Panc1 (cell line): ENCODE results near the gene SETD2. TPM values are rescaled to one million over a fixed set of nuclear protein-coding genes. Genes with fewer than 3 reads are reported as not detected.

Experiments
- ATAC-seq: fragments of 200-7000 bp; cut with Tn5 transposase; 2 replicates; pipeline ENCODE4 v1.9.1; 2020; ENCODE audit warnings: mild to moderate bottlenecking, moderate library complexity
- BruUV-seq: library from RNA; stranded (reverse); fragments of 400-500 nt; replicated peaks from 2 replicates; lab custom pipeline; 2021; lab: Mats Ljungman, UMichigan
- CTCF ChIA-PET: fragments of 300-600 bp; sonication (Branson Sonifier 250); formaldehyde crosslinking; loops from one replicate; lab custom pipeline; 2022; ENCODE audit warnings: antibody characterized with exemption; lab: Charles Lee
- POLR2A ChIA-PET: fragments of 300-600 bp; sonication (Branson Sonifier 250); formaldehyde crosslinking; loops from one replicate; lab custom pipeline; 2022; ENCODE audit warnings: antibody characterized with exemption; lab: Charles Lee
- DNase-seq: peaks from one replicate; pipeline ENCODE4 v3.0.0-alpha.2; 2010; ENCODE audit warnings: low read depth, low spot score
- H3K27ac ChIP-seq: 2 replicates; pipeline ENCODE4 v1.5.1; 2011; ENCODE audit warnings: mild to moderate bottlenecking, low read length, inconsistent platforms
- H3K27me3 ChIP-seq: fragments of 200-500 bp; sonication (Bioruptor generic); 2 replicates; pipeline ENCODE4 v1.6.0; 2014; ENCODE audit warnings: low read length, inconsistent platforms; ENCODE audit not compliant: control insufficient read depth, insufficient read depth
- H3K36me3 ChIP-seq: fragments of 200-500 bp; sonication (Bioruptor generic); 2 replicates; pipeline ENCODE4 v1.5.1; 2014; ENCODE audit warnings: inconsistent platforms, mild to moderate bottlenecking, low read length, moderate library complexity; ENCODE audit not compliant: control insufficient read depth, insufficient read depth
- H3K4me1 ChIP-seq: 2 replicates; pipeline ENCODE4 v1.5.1; 2011; ENCODE audit warnings: inconsistent platforms, mild to moderate bottlenecking, low read length, moderate library complexity; ENCODE audit not compliant: control insufficient read depth, insufficient read depth
- H3K4me3 ChIP-seq, 2 experiments: 2 replicates each; pipeline ENCODE4 v1.5.1; 2011 to 2012; ENCODE audit warnings: low read depth in 2 of 2, low read length in 2 of 2, mild to moderate bottlenecking in 2 of 2, inconsistent platforms in 1 of 2, moderate library complexity in 1 of 2
- H3K9me3 ChIP-seq: fragments of 200-500 bp; sonication (Bioruptor generic); 2 replicates; pipeline ENCODE4 v1.5.1; 2014; ENCODE audit warnings: low read depth, mild to moderate bottlenecking, inconsistent platforms, low read length, moderate library complexity; ENCODE audit not compliant: control insufficient read depth, insufficient read depth
- POLR2AphosphoS5 ChIP-seq: IDR thresholded peaks from 2 replicates; pipeline ENCODE4 v1.6.1; 2012; ENCODE audit warnings: mild to moderate bottlenecking, low read depth, low read length, moderate library complexity
- SIN3A ChIP-seq: IDR thresholded peaks from 2 replicates; pipeline ENCODE4 v1.6.1; 2012; ENCODE audit warnings: low read depth, mild to moderate bottlenecking, low read length, moderate library complexity, borderline replicate concordance; ENCODE audit not compliant: insufficient read depth
- TCF7L2 ChIP-seq: IDR thresholded peaks from 2 replicates; pipeline ENCODE4 v1.6.1; 2011; ENCODE audit warnings: mild to moderate bottlenecking, low read depth, low read length, inconsistent platforms
- in situ Hi-C: cut with HindIII; loops from 2 replicates; pipeline ENCODE4 v1.10.0; 2016; ENCODE audit warnings: low sequenced_read_pairs, low pct_unique_long_range_greater_than_20kb
- intact Hi-C: fragments of 100-400 bp; cut with micrococcal nuclease; formaldehyde crosslinking; loops from one replicate; pipeline ENCODE4 v1.10.0; 2022; ENCODE audit not compliant: unreplicated experiment
- total RNA-seq: library from RNA; stranded (reverse); gene quantifications from one replicate; pipeline ENCODE4 v1.2.1, GENCODE V29; 2021; ENCODE audit not compliant: unreplicated experiment
- TF ChIP-seq, protein P1 (sequence below): fragments of 450-650 bp; IDR thresholded peaks from 2 replicates; pipeline ENCODE4 v1.5.1; 2017; ENCODE audit warnings: mild to moderate bottlenecking
- TF ChIP-seq, protein P2 (sequence below), 2 experiments: IDR thresholded peaks; 2 replicates each; pipeline ENCODE4 v1.6.1; 2011 to 2012; ENCODE audit warnings: low read depth in 2 of 2, control low read depth in 1 of 2, low read length in 1 of 2, mild to moderate bottlenecking in 1 of 2, moderate library complexity in 1 of 2; ENCODE audit not compliant: insufficient read depth in 1 of 2

SETD2 gene
- total RNA-seq, 1 experiment from 2014 or later = 32.6 TPM

DNA sequence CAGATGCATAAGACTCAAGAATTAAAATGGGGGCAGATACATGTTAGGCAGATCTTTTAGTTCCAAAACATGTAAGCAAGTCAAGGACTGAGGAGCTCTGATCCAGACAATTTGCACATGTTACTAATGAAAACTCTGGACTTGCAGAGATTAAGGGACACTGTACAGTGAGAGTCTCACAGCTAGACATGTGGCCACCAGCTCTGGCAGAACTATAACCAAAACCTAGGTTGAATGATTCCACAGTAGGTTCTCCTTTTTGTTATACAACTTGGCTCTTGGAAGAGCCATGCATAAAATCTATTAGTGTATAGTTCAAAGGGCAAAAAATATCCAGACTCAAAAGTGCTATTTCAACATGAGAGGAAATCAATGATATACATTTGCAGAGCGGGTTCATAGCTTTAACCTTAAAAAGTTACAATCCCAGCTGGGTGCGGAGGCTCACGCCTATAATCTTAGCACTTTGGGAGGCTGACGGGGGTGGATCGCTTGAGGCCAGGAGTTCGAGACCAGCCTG lies 61.8 kb downstream of the SETD2 start:
- ATAC-seq (no peak), DNase-seq (no peak)
- H3K4me3 ChIP-seq = no peak overlapping the region
- no peaks in the 10 kb centered on the region for H3K4me1 ChIP-seq
- POLR2A ChIA-PET = no interaction called here
- H3K9me3 ChIP-seq = no peaks in the 10 kb centered on the region
- intact Hi-C loops = no loop called here
- no peak overlapping the region for H3K27ac ChIP-seq
- in situ Hi-C loops = no loop called here
- peaks cover 6% of the 10 kb centered on the region; the same call in 1 of the 2 replicates for H3K36me3 ChIP-seq
- TF ChIP-seq, protein P1, sequence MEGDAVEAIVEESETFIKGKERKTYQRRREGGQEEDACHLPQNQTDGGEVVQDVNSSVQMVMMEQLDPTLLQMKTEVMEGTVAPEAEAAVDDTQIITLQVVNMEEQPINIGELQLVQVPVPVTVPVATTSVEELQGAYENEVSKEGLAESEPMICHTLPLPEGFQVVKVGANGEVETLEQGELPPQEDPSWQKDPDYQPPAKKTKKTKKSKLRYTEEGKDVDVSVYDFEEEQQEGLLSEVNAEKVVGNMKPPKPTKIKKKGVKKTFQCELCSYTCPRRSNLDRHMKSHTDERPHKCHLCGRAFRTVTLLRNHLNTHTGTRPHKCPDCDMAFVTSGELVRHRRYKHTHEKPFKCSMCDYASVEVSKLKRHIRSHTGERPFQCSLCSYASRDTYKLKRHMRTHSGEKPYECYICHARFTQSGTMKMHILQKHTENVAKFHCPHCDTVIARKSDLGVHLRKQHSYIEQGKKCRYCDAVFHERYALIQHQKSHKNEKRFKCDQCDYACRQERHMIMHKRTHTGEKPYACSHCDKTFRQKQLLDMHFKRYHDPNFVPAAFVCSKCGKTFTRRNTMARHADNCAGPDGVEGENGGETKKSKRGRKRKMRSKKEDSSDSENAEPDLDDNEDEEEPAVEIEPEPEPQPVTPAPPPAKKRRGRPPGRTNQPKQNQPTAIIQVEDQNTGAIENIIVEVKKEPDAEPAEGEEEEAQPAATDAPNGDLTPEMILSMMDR = no peak
- TF ChIP-seq SIN3A = no peak
- no peak for TF ChIP-seq TCF7L2
- no peak for TF ChIP-seq POLR2AphosphoS5
- TF ChIP-seq, protein P2, sequence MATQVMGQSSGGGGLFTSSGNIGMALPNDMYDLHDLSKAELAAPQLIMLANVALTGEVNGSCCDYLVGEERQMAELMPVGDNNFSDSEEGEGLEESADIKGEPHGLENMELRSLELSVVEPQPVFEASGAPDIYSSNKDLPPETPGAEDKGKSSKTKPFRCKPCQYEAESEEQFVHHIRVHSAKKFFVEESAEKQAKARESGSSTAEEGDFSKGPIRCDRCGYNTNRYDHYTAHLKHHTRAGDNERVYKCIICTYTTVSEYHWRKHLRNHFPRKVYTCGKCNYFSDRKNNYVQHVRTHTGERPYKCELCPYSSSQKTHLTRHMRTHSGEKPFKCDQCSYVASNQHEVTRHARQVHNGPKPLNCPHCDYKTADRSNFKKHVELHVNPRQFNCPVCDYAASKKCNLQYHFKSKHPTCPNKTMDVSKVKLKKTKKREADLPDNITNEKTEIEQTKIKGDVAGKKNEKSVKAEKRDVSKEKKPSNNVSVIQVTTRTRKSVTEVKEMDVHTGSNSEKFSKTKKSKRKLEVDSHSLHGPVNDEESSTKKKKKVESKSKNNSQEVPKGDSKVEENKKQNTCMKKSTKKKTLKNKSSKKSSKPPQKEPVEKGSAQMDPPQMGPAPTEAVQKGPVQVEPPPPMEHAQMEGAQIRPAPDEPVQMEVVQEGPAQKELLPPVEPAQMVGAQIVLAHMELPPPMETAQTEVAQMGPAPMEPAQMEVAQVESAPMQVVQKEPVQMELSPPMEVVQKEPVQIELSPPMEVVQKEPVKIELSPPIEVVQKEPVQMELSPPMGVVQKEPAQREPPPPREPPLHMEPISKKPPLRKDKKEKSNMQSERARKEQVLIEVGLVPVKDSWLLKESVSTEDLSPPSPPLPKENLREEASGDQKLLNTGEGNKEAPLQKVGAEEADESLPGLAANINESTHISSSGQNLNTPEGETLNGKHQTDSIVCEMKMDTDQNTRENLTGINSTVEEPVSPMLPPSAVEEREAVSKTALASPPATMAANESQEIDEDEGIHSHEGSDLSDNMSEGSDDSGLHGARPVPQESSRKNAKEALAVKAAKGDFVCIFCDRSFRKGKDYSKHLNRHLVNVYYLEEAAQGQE (IDR thresholded peaks at IDR 0.05; ENCODE audit: insufficient read depth in 1 of 2, low read depth in 2 of 2, low read length in 1 of 2) = no peak
- no peaks in the 10 kb centered on the region for H3K27me3 ChIP-seq
- CTCF ChIA-PET = no interaction called here
- BruUV-seq = no TSS peak

DNA sequence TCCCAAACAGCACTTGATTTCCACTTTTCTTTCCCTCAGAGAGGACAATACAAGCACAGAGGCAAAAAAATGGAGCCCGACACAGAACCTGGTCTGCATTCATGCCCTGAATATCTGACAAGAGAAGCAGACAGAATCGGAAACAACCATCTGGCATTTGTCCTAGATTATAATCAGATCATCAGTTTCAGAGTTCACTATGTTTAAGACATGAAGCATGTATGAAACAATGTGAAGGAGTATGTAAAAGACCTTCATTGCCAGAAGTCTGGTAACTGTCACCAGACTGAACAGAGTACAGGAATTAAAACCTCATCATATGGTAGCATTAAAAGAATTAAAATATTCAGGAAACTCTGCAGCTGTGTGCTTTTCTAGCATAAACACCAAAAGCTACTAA lies 65.0 kb downstream of the SETD2 start:
- Histone ChIP-seq H3K4me3 (no peak overlapping the region), H3K4me1 (no peaks in the 10 kb centered on the region), H3K36me3 (peaks cover 11% of the 10 kb centered on the region; the same call in 1 of the 2 replicates), H3K27ac (no peak overlapping the region), H3K9me3 (no peaks in the 10 kb centered on the region), H3K27me3 (no peaks in the 10 kb centered on the region)
- TF ChIP-seq, protein P1 = no peak
- TF ChIP-seq SIN3A (no peak), POLR2AphosphoS5 (no peak), TCF7L2 (no peak)
- TF ChIP-seq, protein P2 (IDR thresholded peaks at IDR 0.05; ENCODE audit: insufficient read depth in 1 of 2, low read depth in 2 of 2, low read length in 1 of 2) = no peak
- intact Hi-C loops = no loop called here
- no TSS peak for BruUV-seq
- ATAC-seq (no peak), DNase-seq (no peak)
- ChIA-PET CTCF (no interaction called here), POLR2A (no interaction called here)
- in situ Hi-C loops = no loop called here
